ENCODE measurements around the gene FRMD4A. TPM values are rescaled to one million over a fixed set of nuclear protein-coding genes. Genes with fewer than 3 reads are reported as not detected.

Gene FRMD4A
- total and polyA plus RNA-seq, 3 donors from 2014 or later = 15.0 to 20.8 (median 18.7) TPM

- no peaks in the 10 kb centered on the region for H3K9me3 ChIP-seq
- intact Hi-C loops (cut with DNase I; ENCODE audit: low total_unique reads) = no loop called here
- no peak overlapping the region for H3K27ac ChIP-seq
- H3K27me3 ChIP-seq = no peaks in the 10 kb centered on the region
- no peak overlapping the region for H3K4me3 ChIP-seq
- no peaks in the 10 kb centered on the region for H3K36me3 ChIP-seq (ENCODE audit: low read depth, missing control alignments)
- H3K4me1 ChIP-seq = no peaks in the 10 kb centered on the region
- no peak for DNase-seq
- 65 to 79% methylated on average over 5 of the region's 5 CpGs for WGBS, 2 donors
- TF ChIP-seq POLR2A (IDR thresholded peaks at IDR 0.05) (no peak), CTCF (IDR thresholded peaks at IDR 0.05) (no peak)
Observed at GRCh38 chr10:14162061-14162460, 168.7 kb downstream of the FRMD4A start.

GRCh38 chr10:14160299-14160698, 170.4 kb downstream of the FRMD4A start:
- Histone ChIP-seq H3K27me3 (no peaks in the 10 kb centered on the region), H3K4me1 (no peaks in the 10 kb centered on the region), H3K4me3 (no peak overlapping the region), H3K27ac (no peak overlapping the region), H3K9me3 (no peaks in the 10 kb centered on the region), H3K36me3 (ENCODE audit: low read depth, missing control alignments) (no peaks in the 10 kb centered on the region)
- DNase-seq = no peak
- no peak for TF ChIP-seq CTCF (IDR thresholded peaks at IDR 0.05)
- TF ChIP-seq POLR2A (IDR thresholded peaks at IDR 0.05) = no peak
- intact Hi-C loops (cut with DNase I; ENCODE audit: low total_unique reads) = no loop called here
- 62 to 100% methylated on average over 1 of the region's 1 CpG for whole genome bisulfite sequencing, 2 donors

GRCh38 chr10:14158575-14158974, 172.1 kb downstream of the FRMD4A start:
- Histone ChIP-seq H3K4me3 (no peak overlapping the region), H3K27ac (no peak overlapping the region), H3K4me1 (no peaks in the 10 kb centered on the region), H3K27me3 (no peaks in the 10 kb centered on the region), H3K9me3 (no peaks in the 10 kb centered on the region), H3K36me3 (ENCODE audit: low read depth, missing control alignments) (no peaks in the 10 kb centered on the region)
- DNase-seq = no peak
- TF ChIP-seq CTCF (IDR thresholded peaks at IDR 0.05) = no peak
- no peak for TF ChIP-seq POLR2A (IDR thresholded peaks at IDR 0.05)
- intact Hi-C loops (cut with DNase I; ENCODE audit: low total_unique reads) = no loop called here

GRCh38 chr10:14156104-14156503, 174.6 kb downstream of the FRMD4A start:
- no peaks in the 10 kb centered on the region for H3K36me3 ChIP-seq (ENCODE audit: low read depth, missing control alignments)

More at GRCh38 chr10:14156104-14156503, 174.6 kb downstream of the FRMD4A start:
- no peak for DNase-seq
- H3K4me1 ChIP-seq = no peaks in the 10 kb centered on the region
- TF ChIP-seq POLR2A (IDR thresholded peaks at IDR 0.05) = no peak
- no peak for TF ChIP-seq CTCF (IDR thresholded peaks at IDR 0.05)
- 89 to 92% methylated on average over 5 of the region's 5 CpGs for WGBS, 2 donors
- H3K9me3 ChIP-seq = no peaks in the 10 kb centered on the region
- no peak overlapping the region for H3K27ac ChIP-seq
- no peaks in the 10 kb centered on the region for H3K27me3 ChIP-seq
- H3K4me3 ChIP-seq = no peak overlapping the region
- intact Hi-C loops (cut with DNase I; ENCODE audit: low total_unique reads) = no loop called here

Data from testis (tissue), 3 donors.